Lower leg skin (tissue), 4 donors: ENCODE data around the gene MAP2K1. TPM values are rescaled to one million over a fixed set of nuclear protein-coding genes. Genes with fewer than 3 reads are reported as not detected.

Experiments used
- DNase-seq, 2 donors: peaks; one replicate each; pipeline ENCODE4 v3.0.0-alpha.2; 2019; ENCODE audit warnings: low spot score in 2 of 2
- H3K4me3 ChIP-seq: fragments of 200-600 bp; sonication (generic); 2 replicates; pipeline ENCODE4 v1.5.1; 2017; ENCODE audit warnings: mild to moderate bottlenecking, low read depth; ENCODE audit not compliant: poor library complexity, severe bottlenecking
- POLR2A ChIP-seq, 2 donors: fragments of 450-650 bp; IDR thresholded peaks; one replicate each; pipeline ENCODE4 v1.6.1; 2016 to 2017; ENCODE audit warnings: antibody characterized with exemption in 2 of 2, mild to moderate bottlenecking in 1 of 2, moderate library complexity in 1 of 2
- WGBS, 2 donors: methylation state at CpG; one replicate each; pipeline ENCODE4 v1.1.5; 2018; 5-methylcytosine and 5-hydroxymethylcytosine counted together
- intact Hi-C: fragments of 100-400 bp; cut with DNase I; formaldehyde crosslinking; loops from one replicate; pipeline ENCODE4 v1.15.0; 2023; ENCODE audit warnings: low total_unique reads
- total RNA-seq, 4 donors: library from RNA; depleted of rRNA; stranded (reverse); fragments of >200 nt; gene quantifications; one replicate each; pipeline ENCODE4 v1.1.0, GENCODE V29; 2016
- TF ChIP-seq, protein P1 (sequence below), 3 donors: fragments of 450-650 bp; IDR thresholded peaks; one replicate each; pipeline ENCODE4 v1.5.1; 2016; ENCODE audit warnings: antibody characterized with exemption in 3 of 3, mild to moderate bottlenecking in 3 of 3, moderate library complexity in 2 of 3

MAP2K1 gene
- total RNA-seq, 4 donors from 2014 or later: 19.1 to 38.1 (median 26.7) TPM

DNA sequence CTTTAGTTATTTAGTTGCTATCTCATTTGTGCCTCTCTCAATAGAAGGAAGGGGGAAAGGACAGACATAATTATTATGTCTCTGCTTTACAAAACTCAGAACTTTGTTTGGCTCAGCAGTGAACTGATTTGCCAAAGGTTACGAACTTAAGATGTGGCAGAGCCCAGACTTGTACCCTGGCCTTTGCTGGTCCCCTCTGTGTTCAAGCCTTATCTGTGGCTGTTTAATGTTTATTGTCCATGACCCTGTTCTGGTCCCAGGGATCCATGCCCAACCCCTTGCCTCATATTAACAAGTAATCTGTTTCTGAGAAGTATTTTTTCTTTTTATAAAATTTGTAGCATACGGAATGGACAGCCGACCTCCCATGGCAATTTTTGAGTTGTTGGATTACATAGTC lies 100.2 kb downstream of the MAP2K1 start:
- 95 to 97% methylated on average over 3 of the region's 3 CpGs for WGBS, 2 donors
- TF ChIP-seq POLR2A (IDR thresholded peaks at IDR 0.05): no peak
- TF ChIP-seq, protein P1, sequence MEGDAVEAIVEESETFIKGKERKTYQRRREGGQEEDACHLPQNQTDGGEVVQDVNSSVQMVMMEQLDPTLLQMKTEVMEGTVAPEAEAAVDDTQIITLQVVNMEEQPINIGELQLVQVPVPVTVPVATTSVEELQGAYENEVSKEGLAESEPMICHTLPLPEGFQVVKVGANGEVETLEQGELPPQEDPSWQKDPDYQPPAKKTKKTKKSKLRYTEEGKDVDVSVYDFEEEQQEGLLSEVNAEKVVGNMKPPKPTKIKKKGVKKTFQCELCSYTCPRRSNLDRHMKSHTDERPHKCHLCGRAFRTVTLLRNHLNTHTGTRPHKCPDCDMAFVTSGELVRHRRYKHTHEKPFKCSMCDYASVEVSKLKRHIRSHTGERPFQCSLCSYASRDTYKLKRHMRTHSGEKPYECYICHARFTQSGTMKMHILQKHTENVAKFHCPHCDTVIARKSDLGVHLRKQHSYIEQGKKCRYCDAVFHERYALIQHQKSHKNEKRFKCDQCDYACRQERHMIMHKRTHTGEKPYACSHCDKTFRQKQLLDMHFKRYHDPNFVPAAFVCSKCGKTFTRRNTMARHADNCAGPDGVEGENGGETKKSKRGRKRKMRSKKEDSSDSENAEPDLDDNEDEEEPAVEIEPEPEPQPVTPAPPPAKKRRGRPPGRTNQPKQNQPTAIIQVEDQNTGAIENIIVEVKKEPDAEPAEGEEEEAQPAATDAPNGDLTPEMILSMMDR (IDR thresholded peaks at IDR 0.05): no peak
- H3K4me3 ChIP-seq: no peak overlapping the region
- intact Hi-C loops: no loop called here
- no peak for DNase-seq

DNA sequence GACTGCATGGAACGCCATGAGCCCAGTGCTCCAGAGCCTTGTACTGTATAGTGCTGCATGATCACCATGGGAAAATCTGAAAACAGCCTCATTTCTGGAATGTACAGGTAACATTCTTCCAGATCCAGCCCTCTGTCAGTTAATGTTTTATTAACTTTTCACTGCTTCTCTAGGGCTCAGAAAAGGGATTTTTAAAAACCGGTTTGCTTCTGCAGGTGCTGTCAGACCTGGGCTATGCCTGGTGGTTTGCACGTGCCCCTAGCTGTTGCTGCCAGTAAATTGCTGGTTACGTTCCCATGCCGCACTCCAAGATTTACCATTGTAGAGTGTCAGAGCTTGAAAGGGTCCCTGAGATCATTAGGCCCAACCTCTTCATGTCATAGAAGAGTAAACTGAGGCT lies 101.8 kb downstream of the MAP2K1 start:
- DNase-seq: no peak
- 68 to 78% methylated on average over 5 of the region's 5 CpGs for WGBS, 2 donors
- TF ChIP-seq, protein P1 (IDR thresholded peaks at IDR 0.05): no peak

DNA sequence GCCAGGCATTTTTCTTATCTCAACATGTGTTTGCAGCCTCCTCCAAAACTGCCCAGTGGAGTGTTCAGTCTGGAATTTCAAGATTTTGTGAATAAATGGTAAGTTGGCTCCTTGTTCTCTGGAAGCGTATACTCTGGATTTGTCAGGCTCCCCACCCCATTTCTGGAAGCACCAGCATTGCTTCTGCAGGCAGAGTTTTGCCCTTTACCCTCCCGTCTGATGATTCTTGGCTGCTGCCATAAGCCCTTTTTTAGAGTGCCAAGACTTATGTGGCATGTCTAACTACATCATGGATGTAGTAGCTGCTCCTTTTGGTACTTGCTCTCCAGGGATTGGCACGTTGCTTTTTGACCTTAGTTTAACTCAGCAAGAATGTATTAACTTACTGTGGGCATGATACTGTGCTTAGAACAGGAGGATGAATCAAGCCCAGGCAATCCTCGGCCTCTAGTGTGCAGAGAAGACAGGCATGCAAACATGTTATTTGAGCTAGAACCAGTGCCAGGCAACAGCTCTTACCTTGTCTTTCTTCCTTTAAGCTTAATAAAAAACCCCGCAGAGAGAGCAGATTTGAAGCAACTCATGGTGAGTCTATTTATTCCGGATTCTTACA lies 102.6 kb downstream of the MAP2K1 start:
- peak in 1 of 2 donors; percentile 76 for DNase-seq
- TF ChIP-seq, protein P1 (IDR thresholded peaks at IDR 0.05): no peak
- no peak for TF ChIP-seq POLR2A (IDR thresholded peaks at IDR 0.05)
- whole genome bisulfite sequencing, 2 donors: 42 to 65% methylated on average over 6 of the region's 6 CpGs
- no peak overlapping the region for H3K4me3 ChIP-seq
- intact Hi-C loops: no loop called here

More for the DNA sequence above, 101.8 kb downstream of the MAP2K1 start:
- intact Hi-C loops: no loop called here
- no peak overlapping the region for H3K4me3 ChIP-seq

DNA sequence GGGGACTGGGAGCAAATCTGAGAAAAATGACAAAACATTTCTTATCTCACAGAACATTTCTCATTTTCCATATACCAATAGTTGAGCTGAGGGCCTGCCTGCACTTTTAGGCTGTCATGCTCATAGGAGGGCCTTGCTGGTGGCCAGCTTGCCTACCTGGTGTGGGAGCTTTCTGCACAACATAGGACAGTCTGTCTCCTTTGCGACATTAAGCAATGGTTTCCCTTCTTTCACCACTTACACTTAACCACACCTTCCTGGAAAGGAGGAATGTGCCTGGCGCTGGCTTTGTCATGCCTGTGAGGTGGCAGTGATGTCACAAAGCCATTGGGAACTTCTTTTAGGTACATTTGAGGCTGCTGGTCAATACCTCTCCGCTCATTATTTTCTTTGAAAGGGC lies 105.1 kb downstream of the MAP2K1 start:
- no peak for TF ChIP-seq POLR2A (IDR thresholded peaks at IDR 0.05)
- TF ChIP-seq, protein P1 (IDR thresholded peaks at IDR 0.05): no peak
- no peak overlapping the region for H3K4me3 ChIP-seq
- intact Hi-C loops: loop anchor here (10.0 kb wide), 1 partner anchor 107 kb away; the partner anchor contains the start of gene MAP2K1
- WGBS, 2 donors: 93 to 97% methylated on average over 3 of the region's 3 CpGs
- no peak for DNase-seq

DNA sequence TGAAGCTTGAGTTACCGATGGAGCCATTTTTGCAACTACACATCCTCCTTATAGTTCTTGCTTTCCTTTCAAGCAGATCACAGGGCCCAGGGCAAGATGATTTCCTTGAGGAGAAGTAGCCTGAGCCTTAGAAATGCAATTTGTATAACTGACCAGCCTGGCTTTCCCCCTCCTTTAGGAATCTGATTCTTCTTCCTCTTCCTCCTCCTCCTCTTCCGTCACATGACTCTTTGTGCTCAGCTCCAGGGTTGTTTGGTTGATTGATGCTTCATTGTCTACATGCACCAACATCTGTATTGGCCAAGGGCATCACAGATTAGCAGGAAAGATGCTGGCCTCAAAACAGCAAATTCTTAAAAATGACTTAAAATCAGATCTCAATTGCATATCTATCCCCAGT lies 107.5 kb downstream of the MAP2K1 start:
- H3K4me3 ChIP-seq: no peak overlapping the region
- 85% methylated on average over 2 of the region's 2 CpGs for WGBS, 2 donors
- TF ChIP-seq, protein P1 (IDR thresholded peaks at IDR 0.05): no peak
- TF ChIP-seq POLR2A (IDR thresholded peaks at IDR 0.05): no peak
- DNase-seq: no peak
- intact Hi-C loops: loop anchor here (10.0 kb wide), 1 partner anchor 109 kb away; the partner anchor contains the start of gene MAP2K1
